HG02588 (cell line): ENCODE results near the gene CD300A.
"Not testable (repeated sequence)": the region's sequence is repeated elsewhere in the genome, so short reads cannot be mapped to it uniquely, and the experiment has no call there.

Source experiments
- ATAC-seq: cut with Tn5 transposase; IDR thresholded peaks from one replicate; pipeline ENCODE4 v1.9.1; 2021; ENCODE audit warnings: mild to moderate bottlenecking, moderate library complexity; ENCODE audit not compliant: unreplicated experiment

CD300A gene

GRCh38 chr17:74516561-74517328 is 50.3 kb downstream of the CD300A start:
- ATAC-seq = no peak

GRCh38 chr17:74518413-74518981 is 52.1 kb downstream of the CD300A start:
- not testable (repeated sequence) for ATAC-seq

GRCh38 chr17:74520016-74520434 is 53.6 kb downstream of the CD300A start:
- ATAC-seq = no peak

GRCh38 chr17:74520790-74521480 is 54.5 kb downstream of the CD300A start:
- no peak for ATAC-seq

- ATAC-seq = no peak
Observed at GRCh38 chr17:74521701-74522201, 55.3 kb downstream of the CD300A start.

- ATAC-seq = no peak
Observed at GRCh38 chr17:74522381-74523105, 56.1 kb downstream of the CD300A start.

GRCh38 chr17:74523308-74523707 is 56.9 kb downstream of the CD300A start:
- no peak for ATAC-seq

GRCh38 chr17:74524653-74525464 is 58.4 kb downstream of the CD300A start:
- no peak for ATAC-seq

GRCh38 chr17:74525465-74525725 is 59.0 kb downstream of the CD300A start:
- ATAC-seq = no peak

- ATAC-seq = no peak
Observed at GRCh38 chr17:74525781-74526288, 59.4 kb downstream of the CD300A start.

GRCh38 chr17:74526681-74527080 is 60.2 kb downstream of the CD300A start:
- ATAC-seq = no peak

GRCh38 chr17:74527081-74527480 is 60.6 kb downstream of the CD300A start:
- ATAC-seq = no peak

- no peak for ATAC-seq
Observed at GRCh38 chr17:74527756-74528155, 61.3 kb downstream of the CD300A start.

GRCh38 chr17:74528491-74529199 is 62.2 kb downstream of the CD300A start:
- ATAC-seq = peak; percentile 73

- no peak for ATAC-seq
Observed at GRCh38 chr17:74529243-74529642, 62.8 kb downstream of the CD300A start.

- ATAC-seq = no peak
Observed at GRCh38 chr17:74530831-74531150, 64.4 kb downstream of the CD300A start.

- ATAC-seq = no peak
Observed at GRCh38 chr17:74531231-74531761, 64.9 kb downstream of the CD300A start, which contains the start of gene CD300LB. Gene CD300LB (minus strand): TSS chr17:74531475. CDS start chr17:74531350, 125 bp downstream.

- ATAC-seq = no peak
Observed at GRCh38 chr17:74532115-74532514, 65.7 kb downstream of the CD300A start.
